22Rv1 (cell line): ENCODE data around the gene INO80.

Experiments used
- CTCF ChIP-seq: fragments of 450-650 bp; IDR thresholded peaks from 2 replicates; pipeline ENCODE4 v1.5.1; 2017; ENCODE audit warnings: mild to moderate bottlenecking
- ZFX ChIP-seq: fragments of 450-650 bp; IDR thresholded peaks from 2 replicates; pipeline ENCODE4 v1.6.1; 2017; ENCODE audit warnings: antibody characterized with exemption, borderline replicate concordance

GRCh38 chr15:41042851-41043250 lies 73.2 kb downstream of the INO80 start:
- TF ChIP-seq CTCF (no peak), ZFX (no peak)
